Breast epithelium (tissue), 3 donors: ENCODE measurements around the gene CEP19.

Experiments
- CTCF ChIP-seq, 3 donors: fragments of 450-650 bp; IDR thresholded peaks; one replicate each; pipeline ENCODE4 v1.5.1; 2016 to 2017; ENCODE audit warnings: antibody characterized with exemption in 3 of 3, mild to moderate bottlenecking in 3 of 3, moderate library complexity in 3 of 3
- POLR2A ChIP-seq: fragments of 450-650 bp; IDR thresholded peaks from one replicate; pipeline ENCODE4 v1.6.1; 2016; ENCODE audit warnings: antibody characterized with exemption, mild to moderate bottlenecking, moderate library complexity

- no peak for TF ChIP-seq POLR2A
- no peak for TF ChIP-seq CTCF (IDR thresholded peaks at IDR 0.05)
Observed at GRCh38 chr3:196660381-196661166, 51.5 kb downstream of the CEP19 start.
